Left colon (tissue), 2 donors: ENCODE measurements around the gene TREM1. TPM values are rescaled to one million over a fixed set of nuclear protein-coding genes. Genes with fewer than 3 reads are reported as not detected.
"Not testable (repeated sequence)": the region's sequence is repeated elsewhere in the genome, so short reads cannot be mapped to it uniquely, and the experiment has no call there.

Experiments
- ATAC-seq: fragments of 200-7000 bp; cut with Tn5 transposase; one replicate; pipeline ENCODE4 v1.9.1; 2020; ENCODE audit warnings: mild to moderate bottlenecking, moderate library complexity
- DNase-seq, 2 donors: peaks; one replicate each; pipeline ENCODE4 v3.0.0-alpha.2; 2020
- intact Hi-C, 2 donors: fragments of 100-400 bp; cut with DNase I in 1 of 2; cut with micrococcal nuclease in 1 of 2; formaldehyde crosslinking; loops; one replicate each; pipeline versions ENCODE4 v1.11.2 to v1.14.0; 2022; cut with DNase I, micrococcal nuclease
- total RNA-seq, 2 donors: library from RNA; stranded (reverse); fragmentation: NEBNext Ultra II Directional; extraction: Animal tissue kit (Norgen Biotek cat#: 25700); gene quantifications; one replicate each; pipeline ENCODE4 v1.2.1, GENCODE V29; 2021
- donor health status: DM: no; HTN: no; CAD: no.
- donor health status: DM: yes; HTN: yes; CAD: no.

The TREM1 gene
- total RNA-seq, 2 donors from 2014 or later: 0.24 TPM; not detected in 1

- intact Hi-C loops: no loop called here
- DNase-seq (no peak), ATAC-seq (no peak)
Observed at GRCh38 chr6:41269716-41270115, 16.8 kb downstream of the TREM1 start.

DNA sequence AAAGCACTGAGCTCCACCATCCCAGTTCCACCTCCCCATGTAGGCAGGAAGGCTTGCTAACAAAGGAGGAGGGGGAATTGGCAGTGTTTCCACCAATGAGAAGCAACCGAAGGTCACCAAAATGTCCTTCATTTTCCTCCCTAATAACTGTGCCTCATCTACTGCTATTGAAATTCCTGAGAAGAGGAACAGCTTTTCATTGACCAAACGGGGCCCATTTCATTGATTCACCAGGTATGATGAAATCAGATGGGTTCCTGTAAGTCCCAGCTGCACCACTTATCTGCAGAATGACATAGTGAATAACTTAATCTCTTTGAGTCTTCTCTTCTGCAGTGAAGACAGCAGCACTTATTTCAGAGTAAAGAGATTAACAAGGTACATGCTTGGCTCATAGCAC is 17.3 kb downstream of the TREM1 start:
- ATAC-seq (no peak), DNase-seq (no peak)

GRCh38 chr6:41268478-41268877 is 18.0 kb downstream of the TREM1 start:
- ATAC-seq (no peak), DNase-seq (no peak)
- intact Hi-C loops: no loop called here

More for the DNA sequence above, 17.3 kb downstream of the TREM1 start:
- intact Hi-C loops: no loop called here

DNA sequence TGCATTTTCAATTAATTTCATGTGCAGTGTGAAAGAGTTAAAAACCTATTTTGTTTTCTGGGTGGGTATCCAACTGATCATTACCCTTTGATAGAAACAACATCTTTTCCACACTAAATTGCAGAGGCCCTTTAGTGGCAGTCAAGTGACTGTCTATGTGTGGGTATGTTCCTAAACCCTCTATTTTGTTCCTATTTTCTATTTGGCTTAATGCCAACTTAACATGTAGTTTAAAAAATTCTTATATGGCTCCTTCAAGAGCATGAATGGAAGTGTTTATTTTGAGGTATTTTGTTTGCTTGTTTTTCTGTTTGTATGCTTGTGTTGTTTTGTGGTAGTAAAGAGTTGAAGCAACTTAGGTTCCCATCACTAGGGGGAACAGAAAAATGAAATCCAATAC is 19.9 kb downstream of the TREM1 start:
- intact Hi-C loops: no loop called here
- ATAC-seq: no peak
- DNase-seq: no peak

GRCh38 chr6:41263267-41263666 is 23.2 kb downstream of the TREM1 start:
- no peak for DNase-seq
- ATAC-seq: no peak
- intact Hi-C loops: no loop called here

DNA sequence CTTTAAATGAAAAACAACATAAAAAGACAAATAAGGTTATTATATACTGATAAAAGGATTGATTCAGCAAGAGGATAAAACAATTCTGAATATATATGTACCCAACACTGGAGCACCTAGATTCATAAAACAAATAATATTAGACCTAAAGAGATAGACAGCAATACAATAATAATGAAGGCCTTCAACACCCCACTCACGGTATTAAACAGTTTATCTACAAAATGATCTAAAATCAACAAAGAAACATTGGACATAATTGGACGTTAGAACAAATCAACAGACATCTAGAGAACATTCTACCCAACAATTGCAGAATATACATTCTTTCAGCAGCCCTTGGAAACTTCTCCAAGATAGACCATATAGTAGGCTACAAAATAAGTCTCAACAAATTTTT is 24.1 kb downstream of the TREM1 start:
- DNase-seq: no peak
- intact Hi-C loops: no loop called here
- no peak for ATAC-seq

DNA sequence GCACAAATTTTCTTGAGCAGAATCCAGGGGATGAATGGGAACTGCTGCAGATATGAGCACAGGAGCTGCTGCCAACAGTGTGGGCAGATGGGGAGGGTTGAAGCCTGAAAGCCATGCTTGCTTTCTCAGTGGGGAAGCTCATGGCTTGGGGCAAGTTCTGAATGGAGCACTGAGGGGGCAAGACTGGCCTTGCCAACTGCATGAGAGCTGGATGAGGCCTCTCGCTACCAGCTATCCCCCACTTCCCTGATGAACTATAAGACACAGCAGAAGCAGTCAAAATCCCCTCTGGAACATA is 28.3 kb downstream of the TREM1 start:
- DNase-seq: no peak
- no peak for ATAC-seq
- intact Hi-C loops: no loop called here

GRCh38 chr6:41257369-41258195 is 28.9 kb downstream of the TREM1 start:
- ATAC-seq: peak; percentile 47
- peak in 1 of 2 donors; percentile 39 for DNase-seq
- intact Hi-C loops: no loop called here

- DNase-seq (no peak), ATAC-seq (peak; percentile 16)
- intact Hi-C loops: no loop called here
Observed at GRCh38 chr6:41256383-41256782, 30.1 kb downstream of the TREM1 start.

DNA sequence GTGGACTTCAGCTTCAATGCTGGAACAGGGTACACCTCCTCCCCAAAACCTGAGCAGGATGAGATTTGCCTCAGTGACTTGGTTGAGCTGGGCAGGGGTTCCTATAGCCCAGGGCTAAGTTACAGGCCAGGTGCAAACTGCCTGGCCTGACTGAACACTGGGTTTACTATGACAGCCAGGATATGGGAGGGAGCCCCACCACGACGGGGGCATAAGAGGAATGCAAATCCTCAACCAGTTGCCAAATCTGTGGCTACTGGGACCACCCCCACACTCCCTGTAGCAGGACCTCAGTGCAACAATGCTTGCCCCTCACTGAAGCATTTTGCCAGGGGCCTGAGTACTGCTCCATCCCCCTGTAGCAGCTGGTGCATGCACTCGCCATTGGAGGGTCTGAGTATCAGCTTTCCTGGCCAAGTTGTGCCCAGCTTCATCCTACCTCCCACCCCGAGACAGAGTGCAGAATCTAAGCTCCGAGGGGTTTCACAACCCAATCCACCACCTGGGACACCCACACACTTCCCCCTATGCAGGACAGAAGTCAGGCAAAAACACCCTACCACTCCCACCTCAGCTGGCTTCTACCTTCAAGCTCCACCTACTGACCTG is 30.7 kb downstream of the TREM1 start:
- ATAC-seq: no peak
- intact Hi-C loops: no loop called here

DNA sequence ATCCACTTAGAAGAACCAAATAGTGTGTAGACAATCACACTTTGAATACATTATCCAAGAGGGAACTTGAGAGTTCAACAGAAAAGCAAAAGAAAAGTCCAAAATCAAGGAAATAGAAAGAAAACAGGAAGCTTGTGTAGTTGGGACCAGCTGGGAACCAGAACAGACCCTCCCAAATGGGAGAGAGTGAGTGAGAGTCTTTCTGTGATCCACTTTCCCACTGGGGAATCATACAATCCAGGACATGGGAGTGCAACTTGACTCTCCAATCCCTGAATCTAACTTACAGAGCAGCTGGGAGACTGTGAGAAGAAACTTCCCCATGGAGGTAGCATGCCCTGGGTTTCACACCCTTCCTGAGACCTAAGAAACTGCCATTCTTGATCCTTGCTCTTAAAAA is 31.4 kb downstream of the TREM1 start:
- ATAC-seq (no peak), DNase-seq (no peak)
- intact Hi-C loops: no loop called here

More for the DNA sequence above, 30.7 kb downstream of the TREM1 start:
- DNase-seq: no peak

DNA sequence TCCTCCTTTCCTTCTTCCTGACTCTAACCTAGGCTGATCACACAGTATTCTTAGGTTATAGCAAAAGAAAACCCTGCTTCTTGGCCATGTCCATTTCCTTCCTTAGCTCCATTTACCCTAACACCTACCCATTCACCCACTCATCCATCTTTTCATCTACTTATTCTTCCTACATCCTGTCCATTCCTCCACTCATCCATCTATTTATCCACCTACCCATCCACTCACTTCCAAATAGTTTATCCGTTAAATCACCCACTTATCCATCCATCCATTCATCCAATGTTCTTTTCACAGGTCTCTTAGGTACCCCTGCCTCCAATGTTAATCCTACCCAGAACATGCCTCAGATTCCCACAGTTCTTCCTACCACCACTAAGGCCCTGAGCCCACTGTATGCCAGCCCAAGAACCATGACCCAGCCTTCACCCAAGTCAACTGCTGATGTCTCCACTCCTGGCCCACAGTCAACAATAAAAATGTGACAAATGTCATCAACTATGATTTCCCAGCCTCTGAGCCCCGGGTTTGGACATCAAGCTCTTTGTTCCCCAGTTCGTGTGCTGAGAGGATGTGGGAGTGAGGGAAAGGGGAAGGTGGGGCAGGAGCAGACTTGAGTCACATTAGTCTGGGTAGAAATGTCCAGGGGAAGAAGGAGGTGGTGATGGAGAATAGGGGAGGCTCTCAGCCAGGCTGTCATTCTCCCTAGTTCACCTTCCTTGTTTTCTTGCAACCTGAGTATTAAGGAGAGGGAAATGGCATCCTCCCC is 33.9 kb downstream of the TREM1 start:
- intact Hi-C loops: no loop called here
- DNase-seq: no peak
- no peak for ATAC-seq

GRCh38 chr6:41247882-41248705 is 38.4 kb downstream of the TREM1 start:
- intact Hi-C loops: no loop called here
- ATAC-seq: no peak
- DNase-seq: no peak

DNA sequence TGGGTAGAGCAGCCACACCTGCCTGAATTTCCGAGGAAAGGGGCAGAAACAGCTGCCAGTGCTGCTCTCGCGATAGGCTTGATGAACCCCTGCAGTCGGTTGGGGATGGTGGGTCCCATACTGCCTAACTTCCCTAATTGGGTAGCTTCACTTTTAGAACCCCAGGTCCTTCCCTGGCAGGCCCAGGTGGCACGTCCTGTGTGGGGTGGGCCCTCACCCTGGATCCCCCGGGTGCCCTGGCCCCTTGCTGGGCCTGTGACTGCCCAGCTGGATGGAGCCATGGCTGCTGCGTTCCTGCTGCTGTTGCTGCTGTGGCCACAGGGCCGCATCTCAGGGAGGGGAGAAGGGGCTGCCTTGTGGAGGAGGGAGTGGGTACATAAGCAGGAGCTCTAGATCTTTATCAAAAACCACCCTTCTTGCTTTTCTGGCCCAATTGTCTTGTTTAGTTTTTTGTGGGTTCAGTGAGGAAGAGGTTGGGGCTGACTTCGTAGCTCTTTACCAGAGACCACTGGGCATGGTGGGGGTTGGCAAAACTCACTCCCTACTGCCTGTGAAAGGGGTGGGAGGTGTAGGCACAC is 39.1 kb downstream of the TREM1 start:
- intact Hi-C loops: no loop called here
- ATAC-seq: no peak
- no peak for DNase-seq

GRCh38 chr6:41246529-41246928 is 40.0 kb downstream of the TREM1 start:
- ATAC-seq, intact Hi-C loops: not testable (repeated sequence)

GRCh38 chr6:41239467-41240159 is 46.9 kb downstream of the TREM1 start:
- intact Hi-C loops: no loop called here
- DNase-seq (no peak), ATAC-seq (no peak)

More at GRCh38 chr6:41246529-41246928, 40.0 kb downstream of the TREM1 start:
- DNase-seq: not testable (repeated sequence)

- no peak for ATAC-seq
- no peak for DNase-seq
- intact Hi-C loops: no loop called here
Observed at GRCh38 chr6:41237128-41237527, 49.4 kb downstream of the TREM1 start.

DNA sequence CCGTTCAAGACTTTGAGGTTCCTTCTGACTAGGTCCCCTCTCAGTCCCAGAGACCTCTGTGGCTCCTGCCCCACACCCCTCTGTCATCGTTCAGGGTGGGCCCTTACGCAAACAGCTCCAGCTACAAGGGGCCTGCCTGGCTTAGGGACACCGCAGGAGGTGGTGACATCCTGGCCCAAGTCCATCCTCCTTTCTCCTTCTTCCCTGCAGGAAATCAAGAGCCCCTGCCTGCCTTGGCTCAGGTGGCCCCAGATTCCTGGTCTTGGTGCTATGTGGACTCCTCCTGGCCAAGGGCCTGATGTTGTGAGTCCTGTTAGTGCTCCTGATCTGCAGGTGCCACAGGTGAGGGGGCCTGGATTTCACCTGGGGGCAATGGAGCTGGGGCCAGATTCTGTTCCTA is 50.2 kb downstream of the TREM1 start:
- ATAC-seq (no peak), DNase-seq (no peak)
- intact Hi-C loops: no loop called here
